Osteoblast (primary cell): Measurements from ENCODE around the gene MEAK7. TPM values are rescaled to one million over a fixed set of nuclear protein-coding genes. Genes with fewer than 3 reads are reported as not detected.

ENCODE experiments used
- DNase-seq: peaks from one replicate; pipeline ENCODE4 v3.0.0; 2011; ENCODE audit warnings: low spot score, mixed read lengths; ENCODE audit not compliant: insufficient read length; ENCODE audit errors: missing footprints
- H2AFZ ChIP-seq: 2 replicates; pipeline ENCODE4 v1.6.0; 2011; ENCODE audit warnings: mild to moderate bottlenecking, low read length
- H3K27ac ChIP-seq: 2 replicates; pipeline ENCODE4 v1.5.1; 2011; ENCODE audit warnings: mild to moderate bottlenecking, low read depth, low read length, moderate library complexity
- H3K27me3 ChIP-seq: 2 replicates; pipeline ENCODE4 v1.6.0; 2012; ENCODE audit warnings: mild to moderate bottlenecking, control low read depth, inconsistent platforms, low read length, moderate library complexity; ENCODE audit not compliant: insufficient read depth
- H3K36me3 ChIP-seq: 2 replicates; pipeline ENCODE4 v1.5.1; 2011; ENCODE audit warnings: mild to moderate bottlenecking, low read length, control low read depth, moderate library complexity; ENCODE audit not compliant: insufficient read depth
- H3K4me1 ChIP-seq: 2 replicates; pipeline ENCODE4 v1.5.1; 2011; ENCODE audit warnings: mild to moderate bottlenecking, low read length, control low read depth, moderate library complexity; ENCODE audit not compliant: insufficient read depth
- H3K4me2 ChIP-seq: 2 replicates; pipeline ENCODE4 v1.6.0; 2011; ENCODE audit warnings: mild to moderate bottlenecking, low read length; ENCODE audit not compliant: insufficient read depth
- H3K4me3 ChIP-seq: fragments of 200-600 bp; sonication (generic); 3 replicates; pipeline ENCODE4 v1.5.1; 2012; ENCODE audit warnings: mild to moderate bottlenecking, low read length, inconsistent platforms; ENCODE audit not compliant: insufficient read depth
- H3K79me2 ChIP-seq: 2 replicates; pipeline ENCODE4 v1.6.0; 2012; ENCODE audit warnings: mild to moderate bottlenecking, low read length, control low read depth, inconsistent platforms; ENCODE audit not compliant: insufficient read depth
- H3K9me3 ChIP-seq: 2 replicates; pipeline ENCODE4 v1.5.1; 2011; ENCODE audit warnings: low read depth, low read length, control low read depth
- H4K20me1 ChIP-seq: 2 replicates; pipeline ENCODE4 v1.6.0; 2012; ENCODE audit warnings: mild to moderate bottlenecking, low read length, control low read depth; ENCODE audit not compliant: insufficient read depth
- CTCF ChIP-seq: IDR thresholded peaks from 2 replicates; pipeline ENCODE4 v1.5.1; 2011; ENCODE audit warnings: mild to moderate bottlenecking, low read depth, low read length, moderate library complexity; ENCODE audit errors: extremely low read depth
- total RNA-seq: library from RNA; depleted of rRNA; stranded (reverse); fragments of >200 nt; gene quantifications from 2 replicates; pipeline ENCODE4 v1.2.3, GENCODE V29; 2012

MEAK7 gene
- total RNA-seq, 1 donor = 24.2 TPM

GRCh38 chr16:84548971-84549844 lies 44.7 kb upstream of the MEAK7 start:
- no peak overlapping the region for H3K4me2 ChIP-seq
- H3K4me1 ChIP-seq = peaks cover 2% of the 10 kb centered on the region
- no peaks in the 10 kb centered on the region for H3K27me3 ChIP-seq
- H3K79me2 ChIP-seq = no peaks in the 10 kb centered on the region
- DNase-seq = no peak
- no peak overlapping the region for H3K4me3 ChIP-seq
- H3K27ac ChIP-seq = no peak overlapping the region
- TF ChIP-seq CTCF = no peak
- H4K20me1 ChIP-seq = no peaks in the 10 kb centered on the region
- no peaks in the 10 kb centered on the region for H3K9me3 ChIP-seq
- no peaks in the 10 kb centered on the region for H3K36me3 ChIP-seq
- no peak overlapping the region for H2AFZ ChIP-seq

GRCh38 chr16:84548508-84548907 lies 44.0 kb upstream of the MEAK7 start:
- no peak overlapping the region for H3K27ac ChIP-seq
- no peaks in the 10 kb centered on the region for H3K79me2 ChIP-seq
- H3K9me3 ChIP-seq = no peaks in the 10 kb centered on the region
- no peak overlapping the region for H2AFZ ChIP-seq
- no peaks in the 10 kb centered on the region for H3K27me3 ChIP-seq
- no peak overlapping the region for H3K4me2 ChIP-seq
- H3K4me1 ChIP-seq = peaks cover 9% of the 10 kb centered on the region
- H3K36me3 ChIP-seq = no peaks in the 10 kb centered on the region
- no peak for DNase-seq
- no peaks in the 10 kb centered on the region for H4K20me1 ChIP-seq
- H3K4me3 ChIP-seq = no peak overlapping the region
- no peak for TF ChIP-seq CTCF

- TF ChIP-seq CTCF = no peak
- Histone ChIP-seq H2AFZ (no peak overlapping the region), H3K27me3 (no peaks in the 10 kb centered on the region), H3K4me2 (no peak overlapping the region), H3K27ac (no peak overlapping the region), H3K4me3 (no peak overlapping the region), H3K4me1 (peaks cover 12% of the 10 kb centered on the region), H3K79me2 (no peaks in the 10 kb centered on the region), H4K20me1 (no peaks in the 10 kb centered on the region), H3K36me3 (no peaks in the 10 kb centered on the region), H3K9me3 (no peaks in the 10 kb centered on the region)
- no peak for DNase-seq
These were observed 43.1 kb upstream of the MEAK7 start for GRCh38 chr16:84547546-84548061.
